Right atrium auricular region (tissue), 2 donors: ENCODE measurements around the gene TNNT2. TPM values are rescaled to one million over a fixed set of nuclear protein-coding genes. Genes with fewer than 3 reads are reported as not detected.

ENCODE experiments used
- DNase-seq: peaks from one replicate; pipeline ENCODE4 v3.0.0-alpha.2; 2019; ENCODE audit warnings: low spot score
- H3K27ac ChIP-seq, 2 donors: fragments of 200-600 bp; sonication (generic); 1 replicate in 1 of 2; 2 replicates in 1 of 2; pipeline ENCODE4 v1.5.1; 2016 to 2019
- H3K27me3 ChIP-seq, 2 donors: fragments of 200-600 bp; sonication (generic); one replicate each; pipeline versions ENCODE4 v1.5.1 to v1.6.0; 2017 to 2019
- H3K36me3 ChIP-seq: fragments of 200-600 bp; sonication (generic); one replicate; pipeline ENCODE4 v1.5.1; 2016
- H3K4me1 ChIP-seq, 2 donors: fragments of 200-600 bp; sonication (generic); one replicate each; pipeline versions ENCODE4 v1.5.1 to v1.6.0; 2017 to 2019
- H3K4me3 ChIP-seq, 2 donors: fragments of 200-600 bp; sonication (generic); 1 replicate in 1 of 2; 2 replicates in 1 of 2; pipeline ENCODE4 v1.5.1; 2017 to 2019; ENCODE audit warnings: mild to moderate bottlenecking in 1 of 2, moderate library complexity in 1 of 2
- H3K9me3 ChIP-seq, 2 donors: fragments of 200-600 bp; sonication (generic); one replicate each; pipeline ENCODE4 v1.5.1; 2019
- total RNA-seq, 2 donors: library from RNA; depleted of rRNA; stranded (reverse); fragments of >200 nt; gene quantifications; one replicate each; pipeline ENCODE4 v1.1.0, GENCODE V29; 2016
- TF ChIP-seq, protein P1 (sequence below), 2 donors: fragments of 200-600 bp; sonication (generic); IDR thresholded peaks; one replicate each; pipeline ENCODE4 v1.5.1; 2019; ENCODE audit warnings: antibody characterized with exemption in 2 of 2

The TNNT2 gene
- total RNA-seq, 2 donors from 2014 or later = 4,112 to 12,321 TPM

GRCh38 chr1:201334325-201335173 is 42.9 kb downstream of the TNNT2 start:
- H3K4me3 ChIP-seq = no peak overlapping the region
- no peak for DNase-seq
- no peak overlapping the region for H3K27ac ChIP-seq
- no peaks in the 10 kb centered on the region for H3K36me3 ChIP-seq
- TF ChIP-seq, protein P1, sequence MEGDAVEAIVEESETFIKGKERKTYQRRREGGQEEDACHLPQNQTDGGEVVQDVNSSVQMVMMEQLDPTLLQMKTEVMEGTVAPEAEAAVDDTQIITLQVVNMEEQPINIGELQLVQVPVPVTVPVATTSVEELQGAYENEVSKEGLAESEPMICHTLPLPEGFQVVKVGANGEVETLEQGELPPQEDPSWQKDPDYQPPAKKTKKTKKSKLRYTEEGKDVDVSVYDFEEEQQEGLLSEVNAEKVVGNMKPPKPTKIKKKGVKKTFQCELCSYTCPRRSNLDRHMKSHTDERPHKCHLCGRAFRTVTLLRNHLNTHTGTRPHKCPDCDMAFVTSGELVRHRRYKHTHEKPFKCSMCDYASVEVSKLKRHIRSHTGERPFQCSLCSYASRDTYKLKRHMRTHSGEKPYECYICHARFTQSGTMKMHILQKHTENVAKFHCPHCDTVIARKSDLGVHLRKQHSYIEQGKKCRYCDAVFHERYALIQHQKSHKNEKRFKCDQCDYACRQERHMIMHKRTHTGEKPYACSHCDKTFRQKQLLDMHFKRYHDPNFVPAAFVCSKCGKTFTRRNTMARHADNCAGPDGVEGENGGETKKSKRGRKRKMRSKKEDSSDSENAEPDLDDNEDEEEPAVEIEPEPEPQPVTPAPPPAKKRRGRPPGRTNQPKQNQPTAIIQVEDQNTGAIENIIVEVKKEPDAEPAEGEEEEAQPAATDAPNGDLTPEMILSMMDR (IDR thresholded peaks at IDR 0.05) = no peak
- H3K9me3 ChIP-seq = no peaks in the 10 kb centered on the region
- H3K27me3 ChIP-seq = no peaks in the 10 kb centered on the region
- peaks cover 0 to 40% of the 10 kb centered on the region in 2 donors for H3K4me1 ChIP-seq

DNA sequence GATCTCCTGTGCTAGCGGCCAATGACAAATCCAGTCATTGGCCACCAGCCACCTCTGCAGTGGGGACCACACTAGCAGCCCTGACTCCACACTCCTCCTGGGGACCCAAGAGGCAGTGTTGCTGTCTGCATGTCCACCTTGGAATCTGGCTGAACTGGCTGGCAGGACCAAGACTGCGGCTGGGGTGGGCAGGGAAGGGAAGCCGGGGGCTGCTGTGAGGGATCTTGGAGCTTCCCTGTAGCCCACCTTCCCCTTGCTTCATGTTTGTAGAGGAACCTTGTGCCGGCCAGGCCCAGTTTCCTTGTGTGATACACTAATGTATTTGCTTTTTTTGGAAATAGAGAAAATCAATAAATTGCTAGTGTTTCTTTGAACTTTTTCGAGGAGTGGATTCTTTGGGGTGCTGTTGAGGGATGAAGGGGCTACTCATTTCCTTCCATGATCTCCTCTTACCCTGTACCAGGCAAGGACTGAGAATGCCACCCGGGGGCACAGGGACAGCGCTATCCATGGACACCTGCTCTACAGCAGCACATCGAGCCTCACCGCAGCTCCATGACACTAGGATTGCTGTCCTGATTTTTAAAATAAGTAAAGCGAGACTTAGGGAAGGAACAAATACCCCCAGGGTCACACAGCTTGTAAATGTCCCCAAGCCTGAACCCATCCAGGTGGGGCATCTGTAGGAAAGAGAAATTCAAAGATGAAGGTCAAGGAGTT is 44.7 kb downstream of the TNNT2 start:
- Histone ChIP-seq H3K36me3 (no peaks in the 10 kb centered on the region), H3K27me3 (no peaks in the 10 kb centered on the region), H3K9me3 (no peaks in the 10 kb centered on the region), H3K27ac (no peak overlapping the region), H3K4me3 (no peak overlapping the region), H3K4me1 (peaks cover 0 to 51% of the 10 kb centered on the region in 2 donors)
- DNase-seq = no peak
- TF ChIP-seq, protein P1 (IDR thresholded peaks at IDR 0.05) = no peak

GRCh38 chr1:201332021-201332420 is 45.5 kb downstream of the TNNT2 start:
- Histone ChIP-seq H3K4me3 (no peak overlapping the region), H3K27ac (no peak overlapping the region), H3K36me3 (no peaks in the 10 kb centered on the region), H3K27me3 (no peaks in the 10 kb centered on the region), H3K9me3 (no peaks in the 10 kb centered on the region), H3K4me1 (peaks cover 0 to 51% of the 10 kb centered on the region in 2 donors)
- DNase-seq = no peak
- TF ChIP-seq, protein P1 (IDR thresholded peaks at IDR 0.05) = no peak

- TF ChIP-seq, protein P1 (IDR thresholded peaks at IDR 0.05) = no peak
- no peak for DNase-seq
- no peaks in the 10 kb centered on the region for H3K27me3 ChIP-seq
- H3K9me3 ChIP-seq = no peaks in the 10 kb centered on the region
- H3K4me1 ChIP-seq = peaks cover 0 to 51% of the 10 kb centered on the region in 2 donors
- H3K4me3 ChIP-seq = no peak overlapping the region
- no peak overlapping the region for H3K27ac ChIP-seq
- H3K36me3 ChIP-seq = no peaks in the 10 kb centered on the region
These were observed 46.3 kb downstream of the TNNT2 start for GRCh38 chr1:201331166-201331565.

DNA sequence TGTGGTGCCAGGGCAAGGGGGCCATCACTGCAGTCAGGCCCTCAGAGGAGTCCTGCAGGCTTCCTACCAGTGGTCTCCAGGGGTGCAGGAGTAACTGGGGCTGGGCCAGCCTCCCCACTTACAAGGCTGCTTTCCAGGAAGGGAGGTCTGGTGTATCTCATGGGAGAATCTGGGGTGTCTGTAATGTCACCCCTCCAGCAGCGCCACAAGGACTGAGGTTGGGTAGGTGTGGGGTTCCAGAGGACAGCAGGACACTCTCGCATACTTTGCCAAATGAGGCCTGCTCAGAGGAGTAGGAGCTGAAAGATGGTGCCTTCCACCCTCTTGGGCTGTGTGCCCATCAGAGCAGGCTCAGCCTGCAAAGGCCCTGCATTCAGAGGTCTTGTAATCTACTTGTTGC is 46.9 kb downstream of the TNNT2 start:
- H3K27me3 ChIP-seq = no peaks in the 10 kb centered on the region
- H3K9me3 ChIP-seq = no peaks in the 10 kb centered on the region
- no peak overlapping the region for H3K27ac ChIP-seq
- H3K4me3 ChIP-seq = no peak overlapping the region
- no peak for DNase-seq
- H3K4me1 ChIP-seq = peaks cover 0 to 47% of the 10 kb centered on the region in 2 donors
- no peaks in the 10 kb centered on the region for H3K36me3 ChIP-seq
- TF ChIP-seq, protein P1 (IDR thresholded peaks at IDR 0.05) = no peak
